Stimulated activated naive CD8-positive, alpha-beta T cell treated with anti-CD3 and anti-CD28 coated beads, Interleukin-15, Interleukin-2, amounts not matched to agents 100 ng/mL and 50 ng/mL, for 24 hours (primary cell): ENCODE data around the gene APLP2.
"Not testable (repeated sequence)": the region's sequence is repeated elsewhere in the genome, so short reads cannot be mapped to it uniquely, and the experiment has no call there.

Experiments used
- H3K27ac Mint-ChIP-seq: one replicate; pipeline ENCODE4 v1.8.0; 2021; ENCODE audit warnings: mild to moderate bottlenecking, mixed read lengths
- H3K27me3 Mint-ChIP-seq: one replicate; pipeline ENCODE4 v1.8.0; 2021; ENCODE audit warnings: mixed read lengths
- H3K36me3 Mint-ChIP-seq: one replicate; pipeline ENCODE4 v1.8.0; 2021; ENCODE audit warnings: low read depth, mixed read lengths
- H3K4me1 Mint-ChIP-seq: one replicate; pipeline ENCODE4 v1.8.0; 2021; ENCODE audit warnings: low read depth, mixed read lengths
- H3K4me3 Mint-ChIP-seq: one replicate; pipeline ENCODE4 v1.8.0; 2021; ENCODE audit warnings: mild to moderate bottlenecking, mixed read lengths
- H3K9me3 Mint-ChIP-seq: one replicate; pipeline ENCODE4 v1.8.0; 2021; ENCODE audit warnings: mixed read lengths

APLP2 gene

GRCh38 chr11:130070109-130070845, 583 bp downstream of the APLP2 start:
- Mint-ChIP-seq H3K4me3 (peak overlapping the region; percentile 86), H3K9me3 (no peaks in the 10 kb centered on the region), H3K27ac (no peak overlapping the region), H3K36me3 (no peaks in the 10 kb centered on the region), H3K4me1 (peaks cover 30% of the 10 kb centered on the region), H3K27me3 (peaks cover 9% of the 10 kb centered on the region)

GRCh38 chr11:130070846-130071200, 1.1 kb downstream of the APLP2 start:
- H3K4me1 Mint-ChIP-seq: peaks cover 30% of the 10 kb centered on the region
- no peak overlapping the region for H3K27ac Mint-ChIP-seq
- peaks cover 4% of the 10 kb centered on the region for H3K36me3 Mint-ChIP-seq
- peaks cover 9% of the 10 kb centered on the region for H3K27me3 Mint-ChIP-seq
- H3K9me3 Mint-ChIP-seq: no peaks in the 10 kb centered on the region
- H3K4me3 Mint-ChIP-seq: peak overlapping the region; percentile 86

- Mint-ChIP-seq H3K27ac (no peak overlapping the region), H3K4me1 (peaks cover 30% of the 10 kb centered on the region), H3K4me3 (peak overlapping the region; percentile 86)
Measured at GRCh38 chr11:130071211-130071712, 1.6 kb downstream of the APLP2 start.

DNA sequence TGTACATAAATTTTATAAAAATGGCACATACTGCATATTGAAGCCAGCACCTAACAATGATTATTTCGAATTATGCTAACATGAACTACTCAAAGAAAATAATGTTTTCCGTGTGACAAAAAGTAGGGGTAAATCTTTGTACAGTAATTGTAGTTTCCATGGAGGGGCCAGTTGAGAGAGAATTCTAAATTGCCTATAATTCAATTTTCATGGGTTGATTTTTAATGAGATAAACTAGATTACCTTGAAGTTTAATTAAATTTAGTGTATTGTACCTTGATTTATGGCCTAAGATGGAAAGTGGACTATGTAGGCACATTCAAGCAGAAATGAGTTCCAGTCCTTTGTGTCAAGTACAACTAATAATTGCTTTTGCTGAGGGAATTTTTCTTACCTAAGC, 5.0 kb downstream of the APLP2 start:
- Mint-ChIP-seq H3K36me3 (peaks cover 7% of the 10 kb centered on the region), H3K4me3 (no peak overlapping the region), H3K9me3 (no peaks in the 10 kb centered on the region), H3K4me1 (peaks cover 40% of the 10 kb centered on the region), H3K27me3 (peaks cover 9% of the 10 kb centered on the region), H3K27ac (no peak overlapping the region)

More at GRCh38 chr11:130071211-130071712, 1.6 kb downstream of the APLP2 start:
- no peaks in the 10 kb centered on the region for H3K9me3 Mint-ChIP-seq
- peaks cover 4% of the 10 kb centered on the region for H3K36me3 Mint-ChIP-seq
- H3K27me3 Mint-ChIP-seq: peaks cover 9% of the 10 kb centered on the region

DNA sequence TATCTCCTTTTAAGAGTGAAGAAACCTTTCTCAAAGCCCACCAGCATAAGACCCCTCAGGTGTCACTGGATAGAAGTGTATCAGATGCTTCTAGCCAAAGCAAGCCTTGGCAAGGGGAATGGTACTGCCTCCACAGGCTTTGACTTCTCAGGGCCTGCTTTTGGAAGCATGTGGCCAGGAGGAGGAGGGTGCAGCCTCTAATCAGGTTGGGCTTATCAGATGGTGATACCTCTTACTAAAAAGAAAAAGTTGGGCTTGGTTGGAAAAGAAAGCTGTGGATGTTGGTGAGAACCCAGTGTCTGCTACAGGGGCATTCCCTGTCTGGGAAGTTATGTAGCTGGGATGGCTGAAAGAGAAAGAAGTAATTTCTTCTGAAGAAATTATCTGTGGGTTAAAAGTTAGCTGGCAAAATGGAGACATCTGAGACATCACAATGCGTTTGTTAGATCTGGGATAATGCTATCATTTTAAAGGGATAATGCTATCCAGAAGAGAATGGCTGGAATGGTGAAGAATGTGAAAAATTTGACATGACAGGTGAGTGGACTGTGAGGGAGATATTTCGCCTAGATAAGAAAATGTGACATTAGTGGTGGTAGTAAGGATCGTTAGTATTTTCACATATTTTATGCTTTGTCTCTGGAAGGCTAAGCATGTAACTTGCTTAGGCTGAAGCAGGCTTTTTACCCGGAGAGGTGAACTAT, 7.2 kb downstream of the APLP2 start:
- no peaks in the 10 kb centered on the region for H3K27me3 Mint-ChIP-seq
- H3K4me3 Mint-ChIP-seq: no peak overlapping the region
- peaks cover 31% of the 10 kb centered on the region for H3K4me1 Mint-ChIP-seq
- H3K9me3 Mint-ChIP-seq: no peaks in the 10 kb centered on the region
- H3K36me3 Mint-ChIP-seq: peaks cover 8% of the 10 kb centered on the region
- no peak overlapping the region for H3K27ac Mint-ChIP-seq

DNA sequence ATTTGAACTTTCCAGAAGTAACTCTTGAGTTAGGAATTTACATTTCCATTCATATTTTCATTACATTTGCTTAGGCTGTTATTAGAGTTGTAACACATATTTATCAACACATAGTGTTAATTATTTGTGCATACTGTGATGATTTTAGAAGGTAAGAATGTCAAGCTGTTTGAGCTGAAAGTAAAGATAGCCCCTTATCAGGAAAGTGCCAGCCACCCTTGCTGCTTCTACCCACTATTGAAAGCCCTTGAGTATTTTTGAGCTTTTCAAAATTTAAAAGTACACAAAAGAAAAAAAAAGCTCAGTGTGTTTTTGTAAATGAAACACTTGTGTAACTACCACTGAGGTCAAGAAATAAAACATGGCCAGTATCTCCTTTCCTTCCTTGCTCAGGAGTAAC, 8.0 kb downstream of the APLP2 start:
- peaks cover 12% of the 10 kb centered on the region for H3K36me3 Mint-ChIP-seq
- no peak overlapping the region for H3K27ac Mint-ChIP-seq
- no peaks in the 10 kb centered on the region for H3K9me3 Mint-ChIP-seq
- H3K27me3 Mint-ChIP-seq: no peaks in the 10 kb centered on the region
- no peak overlapping the region for H3K4me3 Mint-ChIP-seq
- peaks cover 26% of the 10 kb centered on the region for H3K4me1 Mint-ChIP-seq

GRCh38 chr11:130078080-130078479, 8.4 kb downstream of the APLP2 start:
- Mint-ChIP-seq H3K9me3 (no peaks in the 10 kb centered on the region), H3K27me3 (no peaks in the 10 kb centered on the region), H3K36me3 (peaks cover 13% of the 10 kb centered on the region), H3K4me3 (no peak overlapping the region), H3K4me1 (peaks cover 26% of the 10 kb centered on the region), H3K27ac (no peak overlapping the region)

GRCh38 chr11:130085671-130086290, 16.1 kb downstream of the APLP2 start:
- no peak overlapping the region for H3K4me3 Mint-ChIP-seq
- H3K4me1 Mint-ChIP-seq: peaks cover 30% of the 10 kb centered on the region
- no peaks in the 10 kb centered on the region for H3K9me3 Mint-ChIP-seq
- H3K27ac Mint-ChIP-seq: no peak overlapping the region
- H3K27me3 Mint-ChIP-seq: no peaks in the 10 kb centered on the region
- H3K36me3 Mint-ChIP-seq: peaks cover 8% of the 10 kb centered on the region

DNA sequence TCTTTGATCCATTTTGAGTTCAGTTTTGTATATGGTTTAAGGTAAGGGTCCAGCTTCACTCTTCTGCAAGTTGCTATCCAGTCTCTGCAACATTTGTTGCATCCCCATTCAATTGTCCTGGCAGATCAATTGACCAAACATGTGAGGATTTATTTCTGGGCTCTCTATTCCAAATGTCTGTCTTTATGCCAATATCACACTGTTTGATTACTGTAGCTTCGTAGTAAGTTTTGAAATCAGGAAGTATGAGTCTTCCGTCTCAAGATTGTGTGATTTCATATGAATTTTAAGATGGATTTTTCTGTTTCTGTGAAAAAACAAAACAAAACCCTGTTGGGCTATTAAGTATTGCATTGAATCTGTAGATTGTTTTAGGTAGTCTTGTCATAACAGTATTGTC, 17.0 kb downstream of the APLP2 start:
- Mint-ChIP-seq H3K9me3 (no peaks in the 10 kb centered on the region), H3K27ac (no peak overlapping the region), H3K4me1 (peaks cover 26% of the 10 kb centered on the region), H3K36me3 (peaks cover 8% of the 10 kb centered on the region), H3K4me3 (no peak overlapping the region), H3K27me3 (no peaks in the 10 kb centered on the region)

GRCh38 chr11:130087294-130087926, 17.7 kb downstream of the APLP2 start:
- Mint-ChIP-seq H3K36me3 (peaks cover 7% of the 10 kb centered on the region), H3K9me3 (no peaks in the 10 kb centered on the region), H3K4me1 (peaks cover 26% of the 10 kb centered on the region), H3K4me3 (no peak overlapping the region), H3K27me3 (no peaks in the 10 kb centered on the region), H3K27ac (no peak overlapping the region)

GRCh38 chr11:130088217-130088616, 18.5 kb downstream of the APLP2 start:
- Mint-ChIP-seq H3K27me3 (no peaks in the 10 kb centered on the region), H3K9me3 (no peaks in the 10 kb centered on the region), H3K27ac (no peak overlapping the region), H3K36me3 (peaks cover 6% of the 10 kb centered on the region), H3K4me1 (peaks cover 29% of the 10 kb centered on the region), H3K4me3 (no peak overlapping the region)

DNA sequence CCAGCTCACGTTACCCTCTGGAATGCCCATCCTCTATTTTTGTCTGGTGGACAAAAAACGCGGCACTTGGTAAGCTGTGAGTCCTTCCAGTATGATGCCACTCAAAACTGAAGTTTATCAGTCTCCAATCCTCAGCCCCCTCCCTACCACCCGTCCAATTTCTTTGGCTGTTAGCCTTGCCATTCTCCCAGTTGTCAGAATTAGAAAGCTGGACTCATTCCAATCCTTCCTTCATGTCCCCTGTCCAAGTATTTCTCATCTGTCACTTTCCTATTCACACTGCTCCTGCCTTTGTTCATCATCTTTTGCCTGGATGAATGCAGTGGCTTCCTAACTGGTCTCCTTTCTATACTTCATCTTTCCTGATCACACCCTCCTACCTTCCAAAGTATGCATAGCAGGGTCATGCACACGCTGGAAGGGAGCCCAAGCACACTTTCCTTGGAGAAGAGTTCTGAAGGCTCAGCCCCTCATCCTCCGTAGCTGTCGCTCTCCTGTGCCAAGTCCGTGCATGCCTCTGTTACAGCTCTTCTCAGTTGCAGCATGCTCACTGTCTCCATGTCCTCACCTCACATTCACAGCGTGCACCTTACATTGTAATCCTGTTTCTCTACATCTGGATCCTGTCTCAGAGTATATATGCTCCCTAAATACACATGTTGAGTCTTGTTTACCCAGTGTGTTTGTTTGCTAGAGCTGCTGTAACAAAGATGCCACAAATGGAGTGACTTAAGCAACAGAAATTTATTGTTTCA, 19.4 kb downstream of the APLP2 start:
- Mint-ChIP-seq H3K27me3 (no peaks in the 10 kb centered on the region), H3K4me3 (no peak overlapping the region), H3K9me3 (no peaks in the 10 kb centered on the region), H3K4me1 (peaks cover 31% of the 10 kb centered on the region), H3K27ac (no peak overlapping the region), H3K36me3 (peaks cover 9% of the 10 kb centered on the region)

GRCh38 chr11:130089674-130090073, 20.0 kb downstream of the APLP2 start:
- no peaks in the 10 kb centered on the region for H3K9me3 Mint-ChIP-seq
- H3K4me3 Mint-ChIP-seq: no peak overlapping the region
- H3K27me3 Mint-ChIP-seq: no peaks in the 10 kb centered on the region
- H3K4me1 Mint-ChIP-seq: peaks cover 31% of the 10 kb centered on the region
- no peak overlapping the region for H3K27ac Mint-ChIP-seq
- peaks cover 9% of the 10 kb centered on the region for H3K36me3 Mint-ChIP-seq

DNA sequence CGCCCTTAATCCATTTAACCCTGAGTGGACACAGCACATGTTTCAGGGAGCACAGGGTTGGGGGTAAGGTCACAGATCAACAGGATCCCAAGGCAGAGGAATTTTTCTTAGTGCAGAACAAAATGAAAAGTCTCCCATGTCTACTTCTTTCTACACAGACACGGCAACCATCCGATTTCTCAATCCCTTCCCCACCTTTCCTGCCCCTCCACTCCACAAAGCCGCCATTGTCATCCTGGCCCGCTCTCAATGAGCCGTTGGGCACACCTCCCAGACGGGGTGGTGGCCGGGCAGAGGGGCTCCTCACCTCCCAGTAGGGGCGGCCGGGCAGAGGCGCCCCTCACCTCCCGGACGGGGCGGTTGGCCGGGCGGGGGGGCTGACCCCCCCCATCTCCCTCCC, 20.8 kb downstream of the APLP2 start:
- peaks cover 37% of the 10 kb centered on the region for H3K4me1 Mint-ChIP-seq
- H3K27ac Mint-ChIP-seq: not testable (repeated sequence)

More for the DNA sequence above, 20.8 kb downstream of the APLP2 start:
- H3K36me3 Mint-ChIP-seq, H3K4me3 Mint-ChIP-seq, H3K9me3 Mint-ChIP-seq, H3K27me3 Mint-ChIP-seq: not testable (repeated sequence)
